Common myeloid progenitor, CD34-positive (primary cell): ENCODE results near the gene RAB34. TPM values are rescaled to one million over a fixed set of nuclear protein-coding genes. Genes with fewer than 3 reads are reported as not detected.

Experiments used
- CTCF ChIA-PET: fragments of 350-600 bp; sonication (Branson Sonifier 250); formaldehyde crosslinking; loops from one replicate; lab custom pipeline; 2021; ENCODE audit warnings: antibody characterized with exemption; lab: Charles Lee
- POLR2A ChIA-PET: fragments of 350-600 bp; sonication (Branson Sonifier 250); formaldehyde crosslinking; loops from one replicate; lab custom pipeline; 2021; ENCODE audit warnings: antibody characterized with exemption; lab: Charles Lee
- DNase-seq, 3 donors: peaks; one replicate each; pipeline versions ENCODE4 v3.0.0 to v3.0.0-alpha.2; 2013
- H3K27ac ChIP-seq, 2 experiments: 1 replicate in 1 of 2; 2 replicates in 1 of 2; pipeline ENCODE4 v1.7.0; 2013; ENCODE audit warnings: inconsistent platforms in 2 of 2, low read length in 2 of 2, mild to moderate bottlenecking in 2 of 2, low read depth in 1 of 2, moderate library complexity in 1 of 2; ENCODE audit not compliant: severe bottlenecking in 2 of 2, insufficient read depth in 1 of 2, poor library complexity in 1 of 2
- H3K27me3 ChIP-seq, 5 experiments: replicated peaks in 2 of 5; 1 replicate in 3 of 5; 2 replicates in 2 of 5; pipeline versions ENCODE4 v1.6.1 to v1.7.0; 2013; ENCODE audit warnings: low read length in 4 of 5, mild to moderate bottlenecking in 2 of 5, moderate library complexity in 2 of 5, inconsistent platforms in 1 of 5; ENCODE audit not compliant: insufficient read depth in 5 of 5, control insufficient read depth in 4 of 5
- H3K36me3 ChIP-seq, 4 experiments: 1 replicate in 2 of 4; 2 replicates in 2 of 4; pipeline versions ENCODE4 v1.6.1 to v1.7.0; 2013; ENCODE audit warnings: low read length in 3 of 4, control low read depth in 1 of 4, mild to moderate bottlenecking in 1 of 4; ENCODE audit not compliant: control insufficient read depth in 4 of 4, insufficient read depth in 4 of 4
- H3K4me1 ChIP-seq, 4 experiments: 1 replicate in 3 of 4; 2 replicates in 1 of 4; pipeline versions ENCODE4 v1.6.1 to v1.7.1; 2013; ENCODE audit warnings: low read length in 3 of 4, mild to moderate bottlenecking in 3 of 4, control low read depth in 1 of 4, inconsistent platforms in 1 of 4, moderate library complexity in 1 of 4; ENCODE audit not compliant: control insufficient read depth in 4 of 4, insufficient read depth in 4 of 4; ENCODE audit errors: control extremely low read depth in 1 of 4
- H3K4me3 ChIP-seq, 7 experiments: 1 replicate in 4 of 7; 2 replicates in 3 of 7; pipeline versions ENCODE4 v1.5.1 to v1.7.0; 2013; ENCODE audit warnings: mild to moderate bottlenecking in 7 of 7, low read length in 6 of 7, moderate library complexity in 6 of 7, inconsistent platforms in 2 of 7, low read depth in 2 of 7, control low read depth in 1 of 7; ENCODE audit not compliant: insufficient read depth in 4 of 7, control insufficient read depth in 1 of 7; ENCODE audit errors: extremely low read depth in 1 of 7
- H3K9me3 ChIP-seq, 5 experiments: 1 replicate in 4 of 5; 2 replicates in 1 of 5; pipeline versions ENCODE4 v1.6.1 to v1.7.1; 2013; ENCODE audit warnings: low read length in 4 of 5, mild to moderate bottlenecking in 2 of 5, inconsistent platforms in 1 of 5, low read depth in 1 of 5, moderate library complexity in 1 of 5; ENCODE audit not compliant: control insufficient read depth in 4 of 5, insufficient read depth in 2 of 5; ENCODE audit errors: control extremely low read depth in 1 of 5
- WGBS: methylation state at CpG from one replicate; pipeline ENCODE4 v1.1.5; 2013; ENCODE audit not compliant: insufficient coverage; 5-methylcytosine and 5-hydroxymethylcytosine counted together
- polyA plus RNA-seq: library from polyadenylated mRNA; unstranded; fragments of 120-200 nt; gene quantifications from one replicate; pipeline ENCODE4 v1.2.1, GENCODE V29; 2013

RAB34 gene, protein sequence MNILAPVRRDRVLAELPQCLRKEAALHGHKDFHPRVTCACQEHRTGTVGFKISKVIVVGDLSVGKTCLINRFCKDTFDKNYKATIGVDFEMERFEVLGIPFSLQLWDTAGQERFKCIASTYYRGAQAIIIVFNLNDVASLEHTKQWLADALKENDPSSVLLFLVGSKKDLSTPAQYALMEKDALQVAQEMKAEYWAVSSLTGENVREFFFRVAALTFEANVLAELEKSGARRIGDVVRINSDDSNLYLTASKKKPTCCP
- polyA plus RNA-seq = 136 TPM

DNA sequence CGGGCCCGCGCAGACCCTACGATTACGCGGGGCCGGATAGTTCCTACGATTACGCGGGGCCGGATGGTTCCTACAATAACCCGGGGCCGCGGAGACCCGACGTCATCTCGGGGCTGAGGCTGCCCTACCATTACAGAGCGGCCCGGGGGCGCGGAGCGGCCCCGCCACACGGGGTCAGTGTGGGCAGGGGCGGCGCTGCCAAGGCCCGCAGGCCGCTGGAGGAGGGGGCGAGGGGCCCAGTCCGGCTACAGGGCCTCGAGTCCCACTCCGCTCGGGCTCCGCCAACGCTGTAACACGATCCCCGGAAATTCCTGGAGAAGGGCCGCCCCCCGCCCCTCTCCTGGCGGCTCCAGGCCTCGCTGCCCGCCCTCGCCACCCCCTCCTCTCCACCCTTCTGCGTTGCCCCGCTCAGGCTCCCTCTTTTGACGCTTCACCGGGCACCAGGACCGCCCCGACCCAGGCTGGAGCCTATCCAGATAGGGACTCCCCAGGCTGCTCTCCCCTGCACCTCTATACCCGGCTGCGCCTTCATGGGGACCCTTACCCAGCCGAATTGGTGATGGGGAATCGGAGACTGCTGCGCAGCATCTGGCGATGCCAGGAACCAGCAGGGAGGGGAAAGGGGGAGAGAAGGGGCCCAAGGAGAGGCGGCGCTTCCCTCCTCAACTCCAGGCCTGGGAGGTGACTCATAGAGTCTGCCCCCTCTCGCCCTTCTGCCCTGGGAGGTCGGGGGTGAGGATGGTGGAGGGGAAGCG lies at the start of gene RAB34:
TSS of gene RAB34 (minus strand) at position 291 of the 755 bp plus-strand sequence. CDS start 602 bp downstream, outside the sequence.
- peak within 1 kb of the TSS in 1 of 2 experiments; percentile 68 for H3K27ac ChIP-seq
- no peaks in the 10 kb centered on the region for H3K9me3 ChIP-seq
- peaks cover 11 to 57% (median 50%) of the 10 kb centered on the region in 4 experiments for H3K4me1 ChIP-seq
- ChIA-PET CTCF (interaction anchor here (0.9 kb wide), 1 partner anchor 13 kb away, joined by 5 read pairs; no protein-coding TSS in a partner anchor), POLR2A (no interaction called here)
- peaks cover under 1 to 49% (median 36%) of the 10 kb centered on the region in 4 experiments for H3K36me3 ChIP-seq
- peak; percentile 74 to 92 (median 87) for DNase-seq
- no peaks in the 10 kb centered on the region for H3K27me3 ChIP-seq
- H3K4me3 ChIP-seq = peak within 1 kb of the TSS; percentile 33 to 98 (median 67)
- WGBS = under 1% methylated on average over 37 of the region's 60 CpGs

DNA sequence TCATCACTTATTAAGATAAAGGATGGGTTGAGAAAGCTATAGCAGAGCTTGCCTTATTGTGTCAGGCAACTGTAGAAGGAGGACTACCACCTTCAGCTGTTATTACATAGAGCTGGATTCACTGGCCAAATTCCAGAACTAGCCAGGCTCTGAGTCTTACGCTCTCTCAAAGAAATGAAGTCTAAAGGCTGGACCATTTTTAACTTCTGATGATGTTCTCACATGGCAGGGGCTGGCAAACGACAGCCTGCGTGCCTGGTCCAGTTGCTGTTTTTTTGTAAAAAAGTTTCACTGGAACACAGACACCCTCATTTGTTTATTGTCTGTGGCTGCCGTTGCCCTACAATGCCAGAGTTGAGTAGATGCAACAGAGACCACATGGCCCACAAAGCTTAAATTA lies 47.4 kb upstream of the RAB34 start:
- peaks cover 9 to 43% (median 19%) of the 10 kb centered on the region in 4 experiments for H3K36me3 ChIP-seq
- CTCF ChIA-PET = interaction anchor here (0.6 to 7.3 kb wide), 25 partner anchors 9 to 187 kb away, joined by 3 to 84 read pairs (median 5); partner anchors contain the start of genes FAM222B, FLOT2, NEK8 and TLCD1
- no peak overlapping the region for H3K27ac ChIP-seq
- no peaks in the 10 kb centered on the region for H3K27me3 ChIP-seq
- POLR2A ChIA-PET = no interaction called here
- 91% methylated on average over 4 of the region's 4 CpGs for WGBS
- H3K4me3 ChIP-seq = no peak overlapping the region
- peaks cover 3 to 15% (median 13%) of the 10 kb centered on the region in 4 experiments for H3K4me1 ChIP-seq
- no peak for DNase-seq
- no peaks in the 10 kb centered on the region for H3K9me3 ChIP-seq

DNA sequence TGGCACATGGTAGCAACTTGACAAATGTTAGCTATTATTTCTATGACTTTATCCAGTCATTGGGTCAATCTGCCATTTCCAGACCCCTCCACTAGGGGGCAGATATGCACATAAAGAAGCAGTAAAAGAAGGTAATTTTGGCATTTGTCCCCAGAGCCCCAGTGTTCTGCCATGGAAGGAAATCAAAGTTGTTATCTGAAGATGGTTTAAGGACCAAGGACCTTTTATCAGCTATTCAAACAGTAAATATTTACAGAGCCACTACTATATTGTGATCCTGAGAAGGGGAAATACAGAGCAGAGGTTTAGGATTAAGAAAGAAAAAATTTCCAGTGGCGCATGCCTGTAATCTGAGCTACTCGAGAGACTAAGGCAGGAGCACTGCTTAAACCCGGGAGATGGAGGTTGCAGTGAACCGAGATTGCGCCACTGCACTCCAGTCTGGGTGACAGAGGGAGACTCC lies 46.2 kb upstream of the RAB34 start:
- Histone ChIP-seq H3K27ac (no peak overlapping the region), H3K36me3 (peaks cover 15 to 55% (median 30%) of the 10 kb centered on the region in 4 experiments), H3K27me3 (no peaks in the 10 kb centered on the region), H3K4me1 (peaks cover 3 to 15% (median 13%) of the 10 kb centered on the region in 4 experiments), H3K4me3 (no peak overlapping the region), H3K9me3 (no peaks in the 10 kb centered on the region)
- peak; percentile 78 to 89 (median 82) for DNase-seq
- 91% methylated on average over 5 of the region's 5 CpGs for WGBS
- CTCF ChIA-PET = interaction anchor here (0.8 to 7.3 kb wide), 41 partner anchors 10 to 182 kb away, joined by 3 to 84 read pairs (median 6); partner anchors contain the start of genes FAM222B, FLOT2, NEK8 and RPL23A
- POLR2A ChIA-PET = interaction anchor here (0.6 to 0.9 kb wide), 3 partner anchors 11 to 84 kb away, joined by 3 to 7 read pairs (median 4); no protein-coding TSS in a partner anchor

DNA sequence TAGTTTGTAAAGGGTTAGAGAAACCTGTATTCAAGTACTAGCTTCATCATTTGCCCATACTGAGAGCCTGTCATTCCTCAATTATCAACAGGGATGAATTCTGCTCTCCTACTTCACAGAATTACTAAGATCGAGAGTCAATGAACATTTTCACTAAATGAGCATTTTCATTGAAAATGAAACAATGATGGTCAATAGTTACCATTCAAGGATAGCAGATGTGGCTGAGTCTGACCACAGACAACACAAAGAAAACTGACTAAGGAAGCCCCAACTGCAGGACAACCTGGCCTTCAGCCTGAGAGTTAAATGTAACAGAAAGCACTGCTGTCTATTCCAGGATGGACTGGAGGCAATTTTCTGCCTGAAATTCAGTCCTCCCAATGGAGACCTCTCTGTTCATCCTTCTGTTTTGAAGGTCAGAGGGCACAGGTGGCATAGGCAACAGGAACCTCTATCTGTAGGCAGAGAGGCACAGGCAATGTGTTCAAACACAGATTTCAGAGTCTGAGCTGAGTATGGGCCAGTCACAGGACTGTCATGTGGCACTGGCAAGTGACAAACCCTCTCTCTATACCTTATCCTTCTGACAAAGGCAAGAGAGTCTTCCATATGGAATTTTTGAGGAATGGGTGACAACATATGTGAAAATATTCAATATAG lies 45.6 kb upstream of the RAB34 start:
- H3K36me3 ChIP-seq = peaks cover 19 to 60% (median 36%) of the 10 kb centered on the region in 4 experiments
- no peak for DNase-seq
- WGBS = 100% methylated on average over 1 of the region's 1 CpG
- no peaks in the 10 kb centered on the region for H3K9me3 ChIP-seq
- no peaks in the 10 kb centered on the region for H3K27me3 ChIP-seq
- H3K4me1 ChIP-seq = peaks cover 3 to 15% (median 13%) of the 10 kb centered on the region in 4 experiments
- H3K27ac ChIP-seq = no peak overlapping the region
- CTCF ChIA-PET = interaction anchor here (0.8 to 7.3 kb wide), 40 partner anchors 11 to 182 kb away, joined by 3 to 84 read pairs (median 6); partner anchors contain the start of genes FAM222B, FLOT2, NEK8 and RPL23A
- POLR2A ChIA-PET = interaction anchor here (0.7 to 0.9 kb wide), 3 partner anchors 11 to 36 kb away, joined by 3 to 4 read pairs (median 3); no protein-coding TSS in a partner anchor
- H3K4me3 ChIP-seq = no peak overlapping the region

DNA sequence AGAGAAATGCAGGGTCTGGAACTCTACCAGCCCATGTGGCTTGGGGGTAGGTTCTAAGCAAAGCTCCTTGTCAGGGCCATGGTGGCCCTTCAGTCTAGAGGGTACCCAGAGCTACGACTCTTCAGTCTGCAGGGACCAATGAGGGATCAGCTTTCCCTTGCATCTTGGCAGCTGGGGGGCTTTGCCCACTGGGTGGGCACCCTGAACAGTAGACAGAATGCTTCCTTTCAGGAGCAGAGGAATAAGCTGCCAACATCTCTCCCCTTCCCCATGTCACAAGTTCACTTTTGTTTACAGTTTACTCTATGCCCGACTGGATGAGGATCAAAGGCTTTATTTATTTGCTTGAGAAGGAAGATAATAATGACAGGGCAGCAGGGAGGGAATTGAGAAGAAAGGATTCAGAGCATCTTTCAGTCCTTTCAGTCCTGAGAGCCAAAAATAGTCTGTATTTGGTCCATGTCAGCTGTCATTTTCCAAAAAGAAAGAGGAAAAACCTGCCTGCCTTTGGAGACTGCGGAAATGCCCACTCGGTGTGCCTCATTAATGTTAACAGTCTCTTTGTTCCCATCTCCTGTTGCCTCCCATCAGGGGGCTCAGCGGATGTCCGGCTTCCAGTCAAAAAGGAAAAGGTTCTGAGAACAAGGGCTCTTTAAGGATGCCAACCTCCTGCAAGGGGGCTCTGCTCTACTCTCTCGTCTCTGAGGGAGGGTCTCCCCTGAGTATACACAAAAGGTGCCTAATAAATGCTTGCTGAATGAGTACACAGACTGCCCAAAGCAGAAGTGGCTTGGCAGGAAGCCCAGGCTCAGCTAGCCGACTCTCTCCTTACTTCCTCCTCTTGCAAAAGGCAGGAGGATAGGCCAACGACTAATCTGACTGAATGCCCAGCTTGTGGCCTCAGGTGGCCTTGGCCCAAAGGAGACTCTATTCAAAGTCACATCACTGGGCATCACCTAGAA lies 43.2 kb upstream of the RAB34 start:
- 33% methylated on average over 7 of the region's 9 CpGs for WGBS
- peaks cover 3 to 15% (median 13%) of the 10 kb centered on the region in 4 experiments for H3K4me1 ChIP-seq
- no peaks in the 10 kb centered on the region for H3K27me3 ChIP-seq
- H3K4me3 ChIP-seq = peak overlapping the region in 1 of 7 experiments; percentile 19
- POLR2A ChIA-PET = interaction anchor here (0.5 to 1.2 kb wide), 3 partner anchors 11 to 41 kb away, joined by 3 to 4 read pairs (median 4); partner anchors contain the start of gene RPL23A
- CTCF ChIA-PET = interaction anchor here (0.6 to 7.3 kb wide), 13 partner anchors 9 to 193 kb away, joined by 3 to 84 read pairs (median 5); partner anchors contain the start of genes DHRS13, NEK8 and TLCD1
- peaks cover 16 to 68% (median 45%) of the 10 kb centered on the region in 4 experiments for H3K36me3 ChIP-seq
- H3K9me3 ChIP-seq = no peaks in the 10 kb centered on the region
- H3K27ac ChIP-seq = peak overlapping the region in 1 of 2 experiments; percentile 62
- peak in 2 of 3 donors; percentile 64 to 72 for DNase-seq
